NT2/D1 (cell line): ENCODE measurements around the gene PARVA.

Experiments
- DNase-seq: peaks from one replicate; pipeline ENCODE4 v3.0.0-alpha.2; 2011; ENCODE audit warnings: low read depth, low spot score
- H3K27me3 ChIP-seq: 2 replicates; pipeline ENCODE4 v1.6.0; 2011; ENCODE audit warnings: mild to moderate bottlenecking; ENCODE audit not compliant: insufficient read length, insufficient read depth
- H3K36me3 ChIP-seq: 2 replicates; pipeline ENCODE4 v1.6.1; 2011; ENCODE audit warnings: mild to moderate bottlenecking, low read length, mixed read lengths; ENCODE audit not compliant: insufficient read depth, insufficient read length
- H3K4me1 ChIP-seq: 2 replicates; pipeline ENCODE4 v1.5.1; 2011; ENCODE audit not compliant: insufficient read depth, insufficient read length
- H3K4me3 ChIP-seq: 2 replicates; pipeline ENCODE4 v1.5.1; 2011; ENCODE audit warnings: low read depth; ENCODE audit not compliant: insufficient read length
- H3K9ac ChIP-seq: 2 replicates; pipeline ENCODE4 v1.6.0; 2011; ENCODE audit warnings: low read depth; ENCODE audit not compliant: insufficient read length
- H3K9me3 ChIP-seq: 2 replicates; pipeline ENCODE4 v1.5.1; 2011; ENCODE audit warnings: mild to moderate bottlenecking, low read length; ENCODE audit not compliant: insufficient read depth
- SUZ12 ChIP-seq: IDR thresholded peaks from 2 replicates; pipeline ENCODE4 v1.6.1; 2011; ENCODE audit not compliant: insufficient read length, insufficient read depth; ENCODE audit errors: extremely low read depth
- YY1 ChIP-seq: IDR thresholded peaks from 2 replicates; pipeline ENCODE4 v1.6.1; 2011; ENCODE audit not compliant: insufficient read length, insufficient read depth
- ZNF274 ChIP-seq: IDR thresholded peaks from 2 replicates; pipeline ENCODE4 v1.6.1; 2011; ENCODE audit warnings: mild to moderate bottlenecking, low read depth, low read length

The PARVA gene

DNA sequence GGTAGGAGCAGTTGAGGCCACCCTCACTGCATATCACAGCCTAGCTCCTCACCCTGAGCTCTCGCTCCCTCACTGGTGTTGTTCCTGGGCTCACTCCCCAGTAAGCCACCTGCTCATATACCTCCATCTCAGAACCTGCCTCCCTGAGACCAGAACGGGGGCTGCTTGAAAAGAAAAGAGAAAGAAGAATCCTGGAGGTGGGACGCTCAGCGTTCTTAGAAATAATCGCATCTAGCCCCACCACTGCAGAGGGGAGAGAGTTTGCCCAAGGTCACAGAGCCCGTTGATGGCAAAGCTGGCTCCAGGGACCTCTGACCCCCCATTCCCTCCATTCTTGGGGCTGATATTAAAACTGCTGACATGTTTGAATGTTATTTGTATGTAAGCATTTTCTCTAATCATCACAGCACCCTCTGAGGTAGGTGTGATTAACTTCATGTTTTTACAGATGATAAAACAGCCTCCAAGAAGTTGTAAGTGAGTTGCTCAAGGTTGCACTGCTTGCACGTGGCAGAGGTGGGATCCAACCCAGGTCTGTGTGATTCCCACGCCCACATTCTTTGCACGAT lies 164.3 kb downstream of the PARVA start:
- no peak overlapping the region for H3K9ac ChIP-seq

DNA sequence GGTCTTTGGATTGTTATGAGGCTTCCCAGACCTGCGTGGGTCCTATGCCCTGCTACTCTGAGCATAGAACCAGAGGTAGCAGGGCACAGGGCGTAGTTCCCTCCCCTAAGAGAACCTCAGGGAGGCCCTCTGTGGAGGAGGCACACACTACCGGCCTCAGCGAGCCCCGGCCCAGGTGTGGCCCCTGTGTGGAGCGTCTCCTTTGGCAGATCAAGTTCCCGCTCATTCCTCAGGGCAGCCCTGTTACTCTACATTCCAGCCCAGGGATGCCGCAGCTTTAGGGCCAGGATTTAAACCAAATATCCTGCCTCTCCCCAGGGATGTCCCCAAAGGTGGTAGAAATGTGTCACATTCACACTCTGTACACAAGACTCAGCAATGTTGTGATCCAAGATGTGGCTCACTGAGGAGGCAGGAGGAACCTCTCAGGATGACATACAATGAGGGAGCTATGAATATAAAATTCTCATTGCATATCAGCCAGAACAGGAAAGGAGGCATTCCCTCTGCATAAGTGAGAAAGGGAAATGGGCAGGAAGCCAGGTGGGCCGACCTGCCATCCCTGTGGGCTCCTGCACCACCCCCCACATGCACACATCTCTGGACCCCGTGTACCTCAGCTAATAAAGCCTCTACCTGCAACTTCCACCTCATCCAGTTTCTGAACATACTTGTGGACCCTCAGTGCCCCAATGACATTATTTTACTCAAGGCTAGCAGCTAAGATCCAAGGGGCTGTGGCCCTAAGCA lies 165.0 kb downstream of the PARVA start:
- Histone ChIP-seq H3K9ac (no peak overlapping the region), H3K9me3 (no peaks in the 10 kb centered on the region), H3K4me3 (no peak overlapping the region), H3K27me3 (no peaks in the 10 kb centered on the region), H3K4me1 (peaks cover 3% of the 10 kb centered on the region), H3K36me3 (no peaks in the 10 kb centered on the region)
- no peak for TF ChIP-seq YY1
- TF ChIP-seq SUZ12, result no peak
- no peak for TF ChIP-seq ZNF274
- no peak for DNase-seq

More for the DNA sequence above, 164.3 kb downstream of the PARVA start:
- peaks cover 3% of the 10 kb centered on the region for H3K4me1 ChIP-seq
- no peaks in the 10 kb centered on the region for H3K9me3 ChIP-seq
- H3K27me3 ChIP-seq, result no peaks in the 10 kb centered on the region
- no peak for DNase-seq
- H3K4me3 ChIP-seq, result no peak overlapping the region
- no peak for TF ChIP-seq YY1
- no peak for TF ChIP-seq SUZ12
- TF ChIP-seq ZNF274, result no peak
- H3K36me3 ChIP-seq, result no peaks in the 10 kb centered on the region

DNA sequence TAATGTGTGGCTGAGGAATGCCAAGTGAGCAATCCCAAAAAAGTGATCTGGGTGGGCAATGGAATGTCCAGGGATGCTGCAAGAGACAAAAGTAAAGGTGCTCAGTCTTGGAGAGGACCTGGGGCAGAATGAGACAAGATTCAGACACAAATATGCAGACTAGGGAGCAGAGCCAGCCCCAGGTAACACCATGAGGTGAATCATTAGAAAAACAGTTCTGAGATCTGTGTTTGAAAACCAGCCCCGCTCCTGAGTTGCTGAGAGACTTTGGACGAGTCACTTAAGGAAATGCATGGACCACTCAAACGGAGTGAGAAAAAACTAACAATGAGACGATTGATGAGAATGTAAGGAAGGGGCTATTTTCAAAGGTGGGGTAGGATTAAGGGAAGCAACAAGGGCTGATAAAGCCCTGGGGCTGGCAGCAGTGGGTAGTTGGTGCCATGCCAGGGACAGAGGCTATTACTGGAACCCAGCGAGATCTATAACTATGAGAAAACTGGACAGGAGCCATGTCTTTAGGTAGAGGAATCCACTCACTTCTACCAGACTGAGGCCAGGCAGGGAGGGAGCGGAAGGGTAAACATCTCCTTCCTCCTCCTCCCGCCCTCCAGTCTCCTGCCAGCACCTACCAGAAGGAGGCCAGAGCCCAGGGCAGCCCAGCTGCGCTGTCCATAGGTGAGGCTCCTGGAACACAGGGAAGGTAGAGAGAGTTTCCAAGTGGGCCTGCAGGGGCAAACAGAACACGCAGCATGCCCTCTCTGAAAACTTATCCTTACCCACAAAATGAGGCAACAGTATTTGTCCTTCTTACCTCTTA lies 166.4 kb downstream of the PARVA start:
- H3K27me3 ChIP-seq, result no peaks in the 10 kb centered on the region
- H3K4me3 ChIP-seq, result no peak overlapping the region
- DNase-seq, result no peak
- no peak overlapping the region for H3K9ac ChIP-seq
- TF ChIP-seq ZNF274 (no peak), YY1 (no peak), SUZ12 (no peak)
- no peaks in the 10 kb centered on the region for H3K9me3 ChIP-seq
- no peaks in the 10 kb centered on the region for H3K36me3 ChIP-seq
- peaks cover 3% of the 10 kb centered on the region for H3K4me1 ChIP-seq

DNA sequence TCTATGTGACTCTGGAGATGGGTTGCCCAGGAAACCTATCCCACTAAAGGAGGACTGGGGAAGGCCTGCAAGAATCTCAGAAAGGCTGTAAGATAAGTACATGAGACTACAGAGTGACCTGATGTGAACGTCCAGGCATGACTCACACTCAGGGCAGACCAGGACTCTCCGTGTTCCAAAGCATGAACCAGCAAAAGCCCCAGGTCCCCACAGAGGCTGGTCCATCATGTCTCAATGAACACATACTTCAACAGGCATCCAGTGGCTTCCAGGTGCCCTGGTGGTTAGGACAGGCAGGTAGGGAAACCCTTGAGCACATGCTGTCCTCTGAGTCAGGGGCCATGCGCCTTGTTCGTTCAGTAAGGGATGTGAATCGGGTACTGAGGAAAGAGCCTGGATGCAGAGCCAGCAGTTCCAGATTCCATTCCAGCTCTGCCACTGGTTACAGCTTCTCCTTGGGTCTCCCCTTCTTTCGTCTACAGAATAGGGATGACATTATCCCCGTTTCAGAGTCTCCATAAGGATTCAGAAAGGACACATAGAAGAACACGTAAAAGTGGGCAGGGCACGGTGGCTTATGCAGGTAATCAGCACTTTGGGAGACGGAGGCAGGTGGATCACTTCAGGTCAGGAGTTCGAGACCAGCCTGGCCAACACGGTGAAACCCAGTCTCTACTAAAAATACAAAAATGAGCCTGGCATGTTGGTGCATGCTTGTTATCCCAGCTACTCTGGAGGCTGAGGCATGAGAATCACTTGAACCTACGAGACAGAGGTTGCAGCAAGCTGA lies 167.8 kb downstream of the PARVA start:
- Histone ChIP-seq H3K27me3 (no peaks in the 10 kb centered on the region), H3K4me3 (no peak overlapping the region), H3K36me3 (no peaks in the 10 kb centered on the region), H3K9me3 (no peaks in the 10 kb centered on the region), H3K9ac (no peak overlapping the region), H3K4me1 (peaks cover 3% of the 10 kb centered on the region)
- no peak for DNase-seq
- no peak for TF ChIP-seq SUZ12
- TF ChIP-seq ZNF274, result no peak
- TF ChIP-seq YY1, result no peak

DNA sequence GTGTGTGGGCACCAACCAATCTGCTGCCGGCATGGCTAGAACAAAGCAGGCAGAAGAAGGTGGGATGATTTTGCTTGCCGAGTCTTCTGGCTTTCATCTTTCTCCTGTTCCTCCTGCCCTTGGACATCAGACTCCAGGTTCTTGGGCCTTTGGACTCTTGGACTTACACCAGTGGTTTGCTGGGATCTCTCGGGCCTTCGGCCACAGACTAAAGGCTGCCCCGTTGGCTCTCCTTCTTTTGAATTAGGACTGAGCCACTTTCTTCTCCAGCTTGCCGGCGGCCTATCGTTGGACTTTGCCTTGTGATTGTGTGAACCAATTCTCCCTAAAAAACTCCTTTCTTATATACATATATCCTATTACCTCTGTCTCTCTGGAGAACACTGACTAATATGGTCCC lies 168.8 kb downstream of the PARVA start:
- H3K4me1 ChIP-seq, result peaks cover 2% of the 10 kb centered on the region
- H3K27me3 ChIP-seq, result no peaks in the 10 kb centered on the region
- no peaks in the 10 kb centered on the region for H3K36me3 ChIP-seq
- no peaks in the 10 kb centered on the region for H3K9me3 ChIP-seq
- H3K4me3 ChIP-seq, result no peak overlapping the region
- TF ChIP-seq SUZ12, result no peak
- TF ChIP-seq ZNF274, result no peak
- no peak for TF ChIP-seq YY1
- H3K9ac ChIP-seq, result no peak overlapping the region
- no peak for DNase-seq

DNA sequence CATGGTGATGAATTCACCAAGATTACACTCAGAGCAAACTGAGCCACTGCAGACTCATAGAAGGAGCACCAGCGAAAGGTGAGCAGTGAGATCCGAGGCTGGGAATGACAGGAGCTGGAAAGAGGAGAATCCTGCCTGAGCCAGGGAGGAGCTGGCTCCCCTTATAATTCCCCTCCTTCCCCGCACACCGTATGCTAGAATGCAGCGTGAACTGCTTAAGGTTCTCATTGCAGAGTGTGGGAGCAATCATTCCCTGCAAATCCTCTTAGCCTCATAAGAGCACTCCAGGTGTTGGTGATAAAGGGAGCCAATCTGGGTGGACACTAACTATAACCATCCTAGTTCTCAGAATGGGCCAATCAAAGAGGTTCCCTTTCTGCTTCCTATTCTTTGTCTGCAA lies 169.3 kb downstream of the PARVA start:
- H3K4me1 ChIP-seq, result no peaks in the 10 kb centered on the region
- no peak for DNase-seq
- H3K4me3 ChIP-seq, result no peak overlapping the region
- no peaks in the 10 kb centered on the region for H3K36me3 ChIP-seq
- H3K27me3 ChIP-seq, result no peaks in the 10 kb centered on the region
- H3K9ac ChIP-seq, result no peak overlapping the region
- no peak for TF ChIP-seq YY1
- no peak for TF ChIP-seq ZNF274
- no peaks in the 10 kb centered on the region for H3K9me3 ChIP-seq
